Measurements from ENCODE around the gene ADIPOQ.
A peak's percentile ranks its signal among the peaks of the same experiment; 100 is the strongest.
"Not testable (repeated sequence)": the region's sequence is repeated elsewhere in the genome, so short reads cannot be mapped to it uniquely, and the experiment has no call there.

ADIPOQ gene

DNA sequence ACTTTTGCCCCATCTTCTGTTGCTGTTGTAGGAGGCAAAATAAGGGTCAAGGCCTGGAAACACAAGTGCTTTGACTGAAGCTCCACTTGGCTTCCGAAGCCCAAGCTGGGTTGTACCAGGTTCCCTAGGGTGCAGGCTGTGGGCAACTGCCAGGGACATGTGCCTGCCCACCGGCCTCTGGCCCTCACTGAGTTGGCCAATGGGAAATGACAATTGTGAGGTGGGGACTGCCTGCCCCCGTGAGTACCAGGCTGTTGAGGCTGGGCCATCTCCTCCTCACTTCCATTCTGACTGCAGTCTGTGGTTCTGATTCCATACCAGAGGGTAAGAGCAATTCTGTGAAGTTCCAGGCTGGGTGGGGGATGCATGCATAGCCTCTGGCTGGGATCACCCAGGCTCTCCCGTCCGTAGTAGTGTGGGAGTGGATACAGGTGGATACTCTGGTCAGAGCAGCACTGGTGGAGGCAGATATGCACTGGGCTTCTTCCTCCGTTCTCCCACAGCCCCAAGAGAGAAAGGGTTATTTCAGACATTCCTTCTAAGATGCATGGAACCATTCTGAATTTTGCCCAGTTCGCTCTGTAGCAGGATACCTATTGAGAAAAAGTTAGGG lies at the start of gene ADIPOQ:
Gene ADIPOQ, plus strand, starts transcription at position 285 of the 613 bp plus-strand sequence. CDS start 10,349 bp downstream, outside the sequence.
- ATAC-seq (replicated peaks; ENCODE audit: extremely low read depth, poor library complexity, severe bottlenecking): no peak
- no peak for DNase-seq (ENCODE audit: low spot score in 2 of 2)
- Mint-ChIP-seq H3K4me3 (no peak within 1 kb of the TSS), H3K4me1 (no peaks in the 10 kb centered on the region), H3K9me3 (no peaks in the 10 kb centered on the region), H3K36me3 (ENCODE audit: insufficient read depth) (no peaks in the 10 kb centered on the region), H3K27ac (ENCODE audit: low read depth) (no peak within 1 kb of the TSS), H3K27me3 (peaks cover 16% of the 10 kb centered on the region)

GRCh38 chr3:186798239-186798874 lies 44.2 kb upstream of the ADIPOQ start:
- Mint-ChIP-seq H3K27ac (ENCODE audit: low read depth) (no peak overlapping the region), H3K27me3 (no peaks in the 10 kb centered on the region), H3K4me3 (no peak overlapping the region), H3K36me3 (ENCODE audit: insufficient read depth) (peaks cover 39% of the 10 kb centered on the region), H3K9me3 (no peaks in the 10 kb centered on the region), H3K4me1 (peaks cover 7% of the 10 kb centered on the region)
- ATAC-seq (replicated peaks; ENCODE audit: extremely low read depth, poor library complexity, severe bottlenecking) (no peak), DNase-seq (ENCODE audit: low spot score in 2 of 2) (no peak)

DNA sequence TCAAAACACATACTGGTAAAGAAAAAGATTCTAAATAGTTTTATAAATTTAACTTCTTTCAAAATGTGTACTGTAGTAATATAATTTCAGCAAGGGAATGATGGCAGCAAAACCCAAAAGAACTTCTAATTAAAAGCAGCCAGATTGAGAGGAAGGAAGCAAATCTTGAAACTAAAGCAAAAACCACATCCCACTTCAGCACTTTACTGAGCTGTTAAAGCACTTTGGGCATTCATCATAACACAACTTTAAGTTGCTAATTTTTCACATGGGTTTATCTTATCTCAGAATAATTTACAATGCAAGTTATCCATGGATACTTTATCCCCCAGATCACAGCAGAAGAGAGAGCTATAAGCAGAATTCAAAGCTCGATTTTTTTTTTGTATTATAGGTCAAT lies 42.2 kb upstream of the ADIPOQ start:
- Mint-ChIP-seq H3K27ac (ENCODE audit: low read depth) (no peak overlapping the region), H3K27me3 (no peaks in the 10 kb centered on the region), H3K4me3 (no peak overlapping the region), H3K9me3 (no peaks in the 10 kb centered on the region), H3K36me3 (ENCODE audit: insufficient read depth) (peaks cover 34% of the 10 kb centered on the region), H3K4me1 (peaks cover 7% of the 10 kb centered on the region)
- ATAC-seq (replicated peaks; ENCODE audit: extremely low read depth, poor library complexity, severe bottlenecking) (no peak), DNase-seq (ENCODE audit: low spot score in 2 of 2) (no peak)

- Mint-ChIP-seq H3K36me3 (ENCODE audit: insufficient read depth) (peaks cover 24% of the 10 kb centered on the region), H3K9me3 (no peaks in the 10 kb centered on the region), H3K4me1 (peaks cover 16% of the 10 kb centered on the region), H3K27me3 (no peaks in the 10 kb centered on the region), H3K4me3 (no peak overlapping the region), H3K27ac (ENCODE audit: low read depth) (no peak overlapping the region)
- no peak for ATAC-seq (replicated peaks; ENCODE audit: extremely low read depth, poor library complexity, severe bottlenecking)
- no peak for DNase-seq (ENCODE audit: low spot score in 2 of 2)
These were observed 39.8 kb upstream of the ADIPOQ start for GRCh38 chr3:186802701-186803100.

GRCh38 chr3:186803447-186803846 lies 39.1 kb upstream of the ADIPOQ start:
- ATAC-seq (replicated peaks; ENCODE audit: extremely low read depth, poor library complexity, severe bottlenecking); H3K4me3 Mint-ChIP-seq; H3K27ac Mint-ChIP-seq (ENCODE audit: low read depth); H3K27me3 Mint-ChIP-seq; DNase-seq (ENCODE audit: low spot score in 2 of 2); H3K9me3 Mint-ChIP-seq: not testable (repeated sequence)
- H3K36me3 Mint-ChIP-seq (ENCODE audit: insufficient read depth): peaks cover 22% of the 10 kb centered on the region
- H3K4me1 Mint-ChIP-seq: peaks cover 13% of the 10 kb centered on the region

DNA sequence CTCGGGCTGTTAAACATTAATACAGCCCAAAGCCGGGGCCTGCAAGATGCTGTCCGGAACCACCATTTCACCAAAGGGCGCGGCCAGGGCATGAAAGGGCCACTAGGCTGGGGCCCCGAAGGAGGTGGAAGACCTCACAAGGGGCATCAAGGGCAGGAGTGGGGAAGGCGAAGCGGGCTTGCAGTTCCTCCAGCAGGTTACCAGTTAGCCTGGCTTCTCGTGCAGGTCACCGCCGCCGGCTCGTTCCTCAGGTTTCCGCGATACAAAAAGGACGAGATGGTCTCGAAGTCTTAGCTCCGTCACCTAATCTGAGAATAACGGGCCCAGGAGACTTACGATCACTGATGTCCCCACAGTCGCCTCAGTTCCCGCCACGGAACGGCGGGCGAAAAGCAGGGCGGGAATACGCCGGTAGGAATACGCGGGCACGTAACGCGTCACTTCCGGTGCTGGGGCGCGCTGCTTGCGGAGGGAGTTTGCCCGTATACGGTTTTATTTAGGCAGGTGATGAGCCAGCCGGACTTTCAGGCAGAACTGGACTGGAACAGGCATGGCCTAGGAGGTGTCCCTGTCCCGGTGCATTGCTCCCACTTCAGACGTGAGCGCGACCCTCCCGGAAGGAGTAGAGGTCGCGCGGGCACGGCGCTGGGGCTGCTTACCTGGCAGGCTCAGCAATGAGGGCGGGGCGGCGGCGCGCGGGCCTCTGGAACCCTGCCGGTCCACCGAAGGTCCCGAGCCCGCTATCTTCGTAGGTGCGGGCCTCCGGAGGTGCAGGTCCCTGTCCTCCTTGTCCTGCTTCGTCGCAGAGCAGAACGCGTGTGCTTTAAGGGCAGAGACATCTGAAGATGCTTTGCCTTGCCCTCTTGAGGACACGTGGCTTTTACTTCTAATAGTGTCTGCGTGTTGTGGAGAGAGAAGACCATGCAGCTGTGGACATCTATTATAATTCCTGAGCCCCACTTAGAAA lies 36.1 kb upstream of the ADIPOQ start, which contains the start of gene RFC4:
Gene RFC4, minus strand, starts transcription at position 394 of the 967 bp plus-strand sequence. CDS start 1,769 bp downstream, outside the sequence.
- Mint-ChIP-seq H3K4me3 (peak within 1 kb of the TSS; percentile 86), H3K4me1 (peaks cover 9% of the 10 kb centered on the region), H3K27me3 (no peaks in the 10 kb centered on the region), H3K36me3 (ENCODE audit: insufficient read depth) (peaks cover 16% of the 10 kb centered on the region), H3K9me3 (no peaks in the 10 kb centered on the region), H3K27ac (ENCODE audit: low read depth) (peak within 1 kb of the TSS; percentile 89)
- ATAC-seq (replicated peaks; ENCODE audit: extremely low read depth, poor library complexity, severe bottlenecking) (peak; percentile 77), DNase-seq (ENCODE audit: low spot score in 2 of 2) (peak; percentile 64 to 69)

DNA sequence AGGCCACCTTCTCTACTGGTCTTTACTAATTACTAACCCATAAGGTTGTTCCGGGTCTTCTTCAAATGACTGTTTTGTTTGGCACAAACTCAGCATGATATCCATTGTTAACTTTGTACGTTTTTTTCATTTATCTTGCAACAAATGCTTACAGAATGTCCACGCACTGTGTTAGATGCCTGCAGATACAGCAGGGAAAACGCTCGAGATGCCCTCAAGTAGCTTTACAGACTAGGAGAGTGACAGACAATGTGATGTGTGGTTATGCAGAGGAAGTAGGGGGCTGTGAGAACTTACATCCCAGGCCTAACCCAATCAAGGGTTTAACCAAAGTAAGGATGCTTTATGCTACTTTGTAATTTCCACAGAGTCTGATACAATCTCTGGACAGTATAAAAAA lies 35.3 kb upstream of the ADIPOQ start:
- ATAC-seq (replicated peaks; ENCODE audit: extremely low read depth, poor library complexity, severe bottlenecking): peak; percentile 54
- DNase-seq (ENCODE audit: low spot score in 2 of 2): no peak
- Mint-ChIP-seq H3K27me3 (no peaks in the 10 kb centered on the region), H3K36me3 (ENCODE audit: insufficient read depth) (peaks cover 14% of the 10 kb centered on the region), H3K27ac (ENCODE audit: low read depth) (peak overlapping the region; percentile 89), H3K9me3 (no peaks in the 10 kb centered on the region), H3K4me3 (peak overlapping the region; percentile 86), H3K4me1 (peaks cover 9% of the 10 kb centered on the region)

DNA sequence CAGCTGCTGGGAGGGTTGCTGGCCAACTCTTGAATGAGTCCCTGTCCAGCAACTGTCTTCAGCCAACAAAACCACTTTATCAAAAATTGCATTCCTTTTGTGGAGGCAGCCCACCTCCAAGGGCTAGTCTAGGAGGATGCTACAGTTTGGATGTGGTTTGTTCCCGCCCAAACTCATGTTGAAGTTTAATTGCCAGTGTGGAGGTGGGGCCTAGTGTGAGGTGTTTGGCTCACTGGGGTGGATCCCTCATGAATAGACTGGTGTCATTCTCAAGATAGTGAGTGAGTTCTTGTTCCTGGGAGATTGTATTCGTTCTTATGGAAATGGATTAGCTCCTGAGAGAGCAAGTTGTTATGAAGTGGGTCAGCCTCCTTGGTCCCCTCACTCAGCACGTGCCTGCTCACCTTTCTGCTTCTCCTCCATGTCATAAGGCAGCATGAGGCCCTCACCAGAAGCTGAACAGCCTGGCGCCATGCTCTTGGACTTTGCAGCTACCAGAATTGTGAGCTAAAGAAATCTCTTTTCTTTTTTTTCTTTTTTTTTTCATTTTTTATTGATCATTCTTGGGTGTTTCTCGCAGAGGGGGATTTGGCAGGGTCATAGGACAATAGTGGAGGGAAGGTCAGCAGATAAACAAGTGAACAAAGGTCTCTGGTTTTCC lies 32.0 kb upstream of the ADIPOQ start:
- H3K27ac Mint-ChIP-seq (ENCODE audit: low read depth): no peak overlapping the region
- H3K27me3 Mint-ChIP-seq: no peaks in the 10 kb centered on the region
- H3K9me3 Mint-ChIP-seq: no peaks in the 10 kb centered on the region
- H3K4me1 Mint-ChIP-seq: peaks cover 9% of the 10 kb centered on the region
- H3K4me3 Mint-ChIP-seq: no peak overlapping the region
- DNase-seq (ENCODE audit: low spot score in 2 of 2): no peak
- peaks cover 4% of the 10 kb centered on the region for H3K36me3 Mint-ChIP-seq (ENCODE audit: insufficient read depth)
- ATAC-seq (replicated peaks; ENCODE audit: extremely low read depth, poor library complexity, severe bottlenecking): no peak

DNA sequence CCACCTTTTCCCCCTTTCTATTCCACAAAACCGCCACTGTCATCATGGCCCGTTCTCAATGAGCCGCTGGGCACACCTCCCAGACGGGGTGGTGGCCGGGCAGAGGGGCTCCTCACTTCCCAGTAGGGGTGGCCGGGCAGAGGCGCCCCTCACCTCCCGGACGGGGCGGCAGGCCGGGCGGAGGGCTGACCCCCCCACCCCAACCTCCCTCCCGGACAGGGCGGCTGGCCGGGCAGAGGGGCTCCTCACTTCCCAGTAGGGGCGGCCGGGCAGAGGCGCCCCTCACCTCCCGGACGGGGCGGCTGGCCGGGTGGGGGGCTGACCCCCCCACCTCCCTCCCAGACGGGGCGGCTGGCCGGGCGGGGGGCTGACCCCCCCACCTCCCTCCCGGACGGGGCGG lies 31.2 kb upstream of the ADIPOQ start:
- H3K27me3 Mint-ChIP-seq; H3K27ac Mint-ChIP-seq (ENCODE audit: low read depth); ATAC-seq (replicated peaks; ENCODE audit: extremely low read depth, poor library complexity, severe bottlenecking); H3K4me3 Mint-ChIP-seq; H3K9me3 Mint-ChIP-seq; H3K36me3 Mint-ChIP-seq (ENCODE audit: insufficient read depth); DNase-seq (ENCODE audit: low spot score in 2 of 2); H3K4me1 Mint-ChIP-seq: not testable (repeated sequence)

DNA sequence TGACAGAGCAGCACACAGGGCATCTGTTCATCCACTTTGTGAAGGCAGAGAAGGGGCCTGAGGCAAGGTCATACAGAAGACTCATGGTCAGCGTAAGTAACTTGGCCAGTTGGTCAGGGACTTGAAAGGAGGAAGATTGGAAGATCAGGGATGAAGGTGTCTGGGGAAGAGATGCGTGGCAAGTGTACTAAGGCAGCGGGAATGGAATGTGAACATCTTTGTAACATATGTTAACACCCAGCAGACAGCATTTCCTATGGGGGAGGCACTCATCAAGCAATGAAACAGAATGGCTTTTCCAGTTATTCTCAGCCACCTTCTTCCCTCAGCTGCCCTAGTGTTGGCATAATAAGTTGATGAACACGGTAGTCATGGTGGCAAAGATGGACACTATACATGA lies 28.4 kb upstream of the ADIPOQ start:
- H3K36me3 Mint-ChIP-seq (ENCODE audit: insufficient read depth): no peaks in the 10 kb centered on the region
- DNase-seq (ENCODE audit: low spot score in 2 of 2) (no peak), ATAC-seq (replicated peaks; ENCODE audit: extremely low read depth, poor library complexity, severe bottlenecking) (no peak)
- H3K4me1 Mint-ChIP-seq: no peaks in the 10 kb centered on the region
- no peaks in the 10 kb centered on the region for H3K9me3 Mint-ChIP-seq
- no peaks in the 10 kb centered on the region for H3K27me3 Mint-ChIP-seq
- H3K4me3 Mint-ChIP-seq: no peak overlapping the region
- no peak overlapping the region for H3K27ac Mint-ChIP-seq (ENCODE audit: low read depth)

DNA sequence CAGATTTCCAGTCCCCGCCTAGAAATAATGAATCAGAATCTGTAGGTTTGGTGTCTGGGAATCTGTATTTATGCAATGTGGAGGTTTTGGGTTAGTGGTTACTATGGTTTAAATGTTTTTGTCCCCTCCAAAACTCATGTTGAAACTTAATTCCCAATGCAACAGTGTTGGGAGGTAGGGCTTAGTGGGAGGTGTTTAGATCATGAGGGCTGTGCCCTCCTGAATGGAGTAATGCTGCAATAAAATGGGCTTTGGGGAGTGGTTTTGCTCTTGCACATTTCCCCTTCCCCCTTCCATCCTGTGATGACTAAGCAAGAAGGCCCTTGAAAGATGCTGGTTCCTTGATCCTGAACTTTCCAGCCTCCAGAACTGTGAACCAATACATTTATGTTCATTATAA lies 27.1 kb upstream of the ADIPOQ start:
- Mint-ChIP-seq H3K36me3 (ENCODE audit: insufficient read depth) (no peaks in the 10 kb centered on the region), H3K27ac (ENCODE audit: low read depth) (no peak overlapping the region), H3K4me1 (no peaks in the 10 kb centered on the region), H3K4me3 (no peak overlapping the region), H3K27me3 (no peaks in the 10 kb centered on the region), H3K9me3 (no peaks in the 10 kb centered on the region)
- ATAC-seq (replicated peaks; ENCODE audit: extremely low read depth, poor library complexity, severe bottlenecking) (no peak), DNase-seq (ENCODE audit: low spot score in 2 of 2) (no peak)

DNA sequence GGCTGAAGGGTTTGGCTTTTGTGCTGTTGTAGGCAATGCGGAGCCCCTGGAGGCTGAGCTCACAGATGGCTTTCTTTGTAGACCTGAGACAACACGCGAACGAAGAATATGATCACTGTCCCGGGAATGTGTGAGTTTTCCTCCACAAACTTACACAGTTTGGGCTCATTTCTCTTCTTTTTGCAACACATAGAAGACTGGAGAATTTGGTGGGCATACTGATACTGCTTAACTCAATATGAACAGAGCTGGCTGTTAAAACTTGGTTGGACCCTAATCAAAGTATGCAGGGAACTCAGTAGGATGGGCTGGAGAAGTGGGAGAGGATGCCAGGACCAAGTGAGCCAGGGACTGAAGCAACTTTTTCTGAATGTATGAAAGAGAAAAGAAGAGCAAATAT lies 24.0 kb upstream of the ADIPOQ start:
- H3K4me3 Mint-ChIP-seq: no peak overlapping the region
- H3K27ac Mint-ChIP-seq (ENCODE audit: low read depth): no peak overlapping the region

More for the DNA sequence above, 24.0 kb upstream of the ADIPOQ start:
- no peak for DNase-seq (ENCODE audit: low spot score in 2 of 2)
- H3K9me3 Mint-ChIP-seq: no peaks in the 10 kb centered on the region
- no peaks in the 10 kb centered on the region for H3K4me1 Mint-ChIP-seq
- no peaks in the 10 kb centered on the region for H3K27me3 Mint-ChIP-seq
- ATAC-seq (replicated peaks; ENCODE audit: extremely low read depth, poor library complexity, severe bottlenecking): no peak
- no peaks in the 10 kb centered on the region for H3K36me3 Mint-ChIP-seq (ENCODE audit: insufficient read depth)

Data from central memory CD8-positive, alpha-beta T cell (primary cell).